ENCODE measurements around the gene ZNRF2. TPM values are rescaled to one million over a fixed set of nuclear protein-coding genes. Genes with fewer than 3 reads are reported as not detected.

The ZNRF2 gene
- total RNA-seq, 3 donors from 2014 or later (not counting 1 experiment from before 2014, with no cell fraction given): 35.0 to 43.7 (median 36.3) TPM

GRCh38 chr7:30331338-30331737 lies 46.9 kb downstream of the ZNRF2 start:
- Mint-ChIP-seq H3K9me3 (no peaks in the 10 kb centered on the region), H3K4me3 (no peak overlapping the region), H3K27ac (peak overlapping the region; percentile 85 to 94), H3K27me3 (ENCODE audit: low read depth in 2 of 2) (no peaks in the 10 kb centered on the region), H3K36me3 (no peaks in the 10 kb centered on the region), H3K4me1 (peaks cover 60 to 61% of the 10 kb centered on the region in 2 donors)
- Histone ChIP-seq H3K27me3 (ENCODE audit: control insufficient read depth, insufficient read depth, low read length) (no peaks in the 10 kb centered on the region), H3K9me3 (ENCODE audit: control insufficient read depth, insufficient read depth, low read length) (no peaks in the 10 kb centered on the region), H3K4me1 (ENCODE audit: control insufficient read depth, insufficient read depth, low read length) (no peaks in the 10 kb centered on the region), H3K36me3 (ENCODE audit: control insufficient read depth, insufficient read depth, low read length) (no peaks in the 10 kb centered on the region), H3K27ac (ENCODE audit: low read length) (peak overlapping the region; percentile 76), H3K4me3 (ENCODE audit: low read length) (no peak overlapping the region)
- ATAC-seq (no peak), DNase-seq (no peak)
- TF ChIP-seq CTCF (IDR thresholded peaks at IDR 0.05): no peak
- WGBS (ENCODE audit: insufficient coverage): no CpG with 5 or more reads among the region's 2 CpGs
- intact Hi-C loops (cut with micrococcal nuclease): no loop called here

GRCh38 chr7:30332549-30332948 lies 48.2 kb downstream of the ZNRF2 start:
- H3K4me3 Mint-ChIP-seq: no peak overlapping the region
- no peaks in the 10 kb centered on the region for H3K27me3 ChIP-seq (ENCODE audit: control insufficient read depth, insufficient read depth, low read length)
- intact Hi-C loops (cut with micrococcal nuclease): no loop called here
- H3K36me3 ChIP-seq (ENCODE audit: control insufficient read depth, insufficient read depth, low read length): no peaks in the 10 kb centered on the region
- H3K4me1 ChIP-seq (ENCODE audit: control insufficient read depth, insufficient read depth, low read length): no peaks in the 10 kb centered on the region
- H3K36me3 Mint-ChIP-seq: no peaks in the 10 kb centered on the region
- DNase-seq: no peak
- no peak for ATAC-seq
- H3K9me3 Mint-ChIP-seq: no peaks in the 10 kb centered on the region
- peaks cover 53% of the 10 kb centered on the region in 2 donors for H3K4me1 Mint-ChIP-seq
- peak overlapping the region; percentile 85 to 94 for H3K27ac Mint-ChIP-seq
- no peak overlapping the region for H3K27ac ChIP-seq (ENCODE audit: low read length)
- WGBS (ENCODE audit: insufficient coverage): 89% methylated on average over 1 of the region's 2 CpGs
- TF ChIP-seq CTCF (IDR thresholded peaks at IDR 0.05): no peak
- no peaks in the 10 kb centered on the region for H3K27me3 Mint-ChIP-seq (ENCODE audit: low read depth in 2 of 2)
- H3K9me3 ChIP-seq (ENCODE audit: control insufficient read depth, insufficient read depth, low read length): no peaks in the 10 kb centered on the region
- no peak overlapping the region for H3K4me3 ChIP-seq (ENCODE audit: low read length)

GRCh38 chr7:30335763-30336487 lies 51.5 kb downstream of the ZNRF2 start:
- Histone ChIP-seq H3K36me3 (ENCODE audit: control insufficient read depth, insufficient read depth, low read length) (no peaks in the 10 kb centered on the region), H3K27ac (ENCODE audit: low read length) (no peak overlapping the region), H3K4me1 (ENCODE audit: control insufficient read depth, insufficient read depth, low read length) (no peaks in the 10 kb centered on the region), H3K27me3 (ENCODE audit: control insufficient read depth, insufficient read depth, low read length) (no peaks in the 10 kb centered on the region), H3K4me3 (ENCODE audit: low read length) (no peak overlapping the region), H3K9me3 (ENCODE audit: control insufficient read depth, insufficient read depth, low read length) (no peaks in the 10 kb centered on the region)
- H3K36me3 Mint-ChIP-seq: no peaks in the 10 kb centered on the region
- intact Hi-C loops (cut with micrococcal nuclease): no loop called here
- no peak for TF ChIP-seq CTCF (IDR thresholded peaks at IDR 0.05)
- H3K27ac Mint-ChIP-seq: peak overlapping the region; percentile 42 to 64
- 81% methylated on average over 3 of the region's 4 CpGs for WGBS (ENCODE audit: insufficient coverage)
- H3K4me1 Mint-ChIP-seq: peaks cover 62 to 63% of the 10 kb centered on the region in 2 donors
- no peaks in the 10 kb centered on the region for H3K27me3 Mint-ChIP-seq (ENCODE audit: low read depth in 2 of 2)
- H3K9me3 Mint-ChIP-seq: peaks cover 0 to under 1% of the 10 kb centered on the region in 2 donors
- no peak overlapping the region for H3K4me3 Mint-ChIP-seq
- no peak for DNase-seq
- ATAC-seq: no peak

GRCh38 chr7:30344513-30344912 lies 60.1 kb downstream of the ZNRF2 start:
- Mint-ChIP-seq H3K27ac (peak overlapping the region; percentile 52 to 78), H3K36me3 (no peaks in the 10 kb centered on the region), H3K9me3 (peaks cover 0 to 6% of the 10 kb centered on the region in 2 donors), H3K4me1 (peaks cover 61 to 82% of the 10 kb centered on the region in 2 donors), H3K27me3 (ENCODE audit: low read depth in 2 of 2) (no peaks in the 10 kb centered on the region), H3K4me3 (no peak overlapping the region)
- DNase-seq (no peak), ATAC-seq (no peak)
- Histone ChIP-seq H3K36me3 (ENCODE audit: control insufficient read depth, insufficient read depth, low read length) (no peaks in the 10 kb centered on the region), H3K27ac (ENCODE audit: low read length) (peak overlapping the region; percentile 38), H3K27me3 (ENCODE audit: control insufficient read depth, insufficient read depth, low read length) (no peaks in the 10 kb centered on the region), H3K4me1 (ENCODE audit: control insufficient read depth, insufficient read depth, low read length) (peaks cover 11% of the 10 kb centered on the region), H3K4me3 (ENCODE audit: low read length) (no peak overlapping the region), H3K9me3 (ENCODE audit: control insufficient read depth, insufficient read depth, low read length) (no peaks in the 10 kb centered on the region)
- WGBS (ENCODE audit: insufficient coverage): 75% methylated on average over 1 of the region's 1 CpG
- no peak for TF ChIP-seq CTCF (IDR thresholded peaks at IDR 0.05)
- intact Hi-C loops (cut with micrococcal nuclease): no loop called here

Data from natural killer cell (primary cell).